ENCODE results near the gene PVR.
A peak's percentile ranks its signal among the peaks of the same experiment; 100 is the strongest.
"Not testable (repeated sequence)": the region's sequence is repeated elsewhere in the genome, so short reads cannot be mapped to it uniquely, and the experiment has no call there.

PVR gene

DNA sequence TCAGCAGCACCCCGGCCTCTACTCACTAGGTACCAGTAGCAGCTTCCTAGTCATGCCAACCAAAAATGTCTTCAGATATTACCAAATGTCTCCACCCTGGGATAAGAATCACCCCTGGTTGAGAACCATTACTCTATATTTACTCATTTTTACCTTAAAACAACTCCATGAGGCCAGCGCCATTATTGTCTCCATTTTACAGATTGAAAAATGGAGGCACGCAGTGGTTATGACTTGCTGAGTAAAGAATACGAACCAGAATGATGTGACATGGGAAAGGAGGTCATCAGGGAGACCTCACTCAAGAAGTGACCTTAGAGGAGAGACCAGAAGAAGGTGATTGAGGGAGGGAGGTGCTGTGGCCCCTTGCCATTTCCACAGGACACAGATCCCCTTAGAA is 29.8 kb downstream of the PVR start:
- DNase-seq (ENCODE audit: low read depth): no peak

DNA sequence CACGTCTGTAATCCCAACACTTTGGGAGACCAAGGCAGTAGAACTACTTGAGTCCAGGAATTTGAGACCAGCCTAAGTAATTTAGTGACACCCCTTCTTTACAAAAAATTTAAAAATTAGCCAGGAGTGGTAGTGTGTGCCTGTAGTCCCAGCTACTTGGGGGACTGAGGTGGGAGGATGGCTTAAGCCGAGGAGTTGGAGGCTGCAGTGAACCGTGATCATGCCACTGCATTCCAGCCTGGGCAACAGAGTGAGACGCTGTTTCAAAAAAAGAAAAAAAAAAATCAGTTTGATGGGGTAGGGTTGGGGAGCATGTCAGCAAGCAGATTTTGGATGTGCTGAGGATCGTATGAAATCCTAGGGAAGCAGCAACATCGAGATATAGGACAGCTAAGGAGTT is 31.8 kb downstream of the PVR start:
- no peak for DNase-seq (ENCODE audit: low read depth)

DNA sequence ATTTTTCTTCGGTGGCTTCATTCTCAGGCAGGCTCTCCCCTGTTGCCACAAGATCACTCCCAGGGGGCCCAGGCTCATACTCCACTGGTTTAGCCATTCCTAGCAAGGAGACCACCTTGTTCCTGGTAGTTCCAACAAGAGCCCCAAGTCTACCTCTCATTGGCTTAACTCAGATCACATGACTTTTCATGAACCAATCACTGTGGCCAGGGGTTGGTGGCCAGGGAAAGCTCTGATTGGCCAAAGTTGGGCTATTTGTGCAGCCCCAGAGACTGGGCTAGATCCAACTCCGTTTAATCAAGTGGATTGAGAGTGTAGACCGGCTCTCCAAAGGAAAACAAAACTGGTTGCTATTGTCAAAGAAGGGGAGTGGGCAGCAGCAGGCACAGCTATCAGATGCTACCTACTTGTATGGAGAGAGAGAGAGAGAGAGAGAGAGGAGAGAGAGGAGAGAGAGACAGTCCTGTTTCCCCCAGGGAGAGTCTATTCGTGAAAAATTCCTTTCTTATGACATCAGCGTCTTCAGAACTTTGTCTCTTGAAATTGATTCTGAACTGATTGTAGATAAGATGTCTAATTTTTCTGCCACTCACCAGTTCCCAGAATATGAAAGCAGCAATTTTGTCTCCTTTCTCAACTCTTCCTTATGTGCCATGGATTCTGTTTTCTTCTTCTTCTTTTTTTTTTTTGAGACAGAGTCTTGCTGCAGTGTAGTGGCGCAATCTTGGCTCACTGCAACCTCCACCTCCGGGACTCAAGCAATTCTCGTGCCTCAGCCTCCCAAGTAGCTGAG is 33.5 kb downstream of the PVR start:
- DNase-seq (ENCODE audit: low read depth): peak; percentile 83

DNA sequence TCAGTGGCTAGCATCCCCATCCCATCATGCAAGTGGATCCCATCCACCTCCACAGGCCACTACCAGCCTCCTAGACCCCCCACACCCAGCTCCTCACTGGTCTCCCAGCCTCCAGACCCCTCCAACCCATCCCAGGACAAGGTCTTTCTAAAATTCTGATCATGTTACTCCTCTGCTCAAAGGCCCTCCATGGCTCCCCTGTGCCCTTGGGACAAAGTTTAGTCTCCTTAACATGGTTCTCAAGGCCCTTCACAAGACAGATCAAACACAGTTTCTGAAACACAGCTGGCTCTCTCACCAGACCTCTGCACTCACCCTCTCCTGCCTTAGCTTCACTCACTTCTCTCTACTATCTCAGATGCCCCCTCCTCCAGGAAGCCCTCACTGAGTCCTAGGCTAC is 36.8 kb downstream of the PVR start:
- no peak for DNase-seq (ENCODE audit: low read depth)

DNA sequence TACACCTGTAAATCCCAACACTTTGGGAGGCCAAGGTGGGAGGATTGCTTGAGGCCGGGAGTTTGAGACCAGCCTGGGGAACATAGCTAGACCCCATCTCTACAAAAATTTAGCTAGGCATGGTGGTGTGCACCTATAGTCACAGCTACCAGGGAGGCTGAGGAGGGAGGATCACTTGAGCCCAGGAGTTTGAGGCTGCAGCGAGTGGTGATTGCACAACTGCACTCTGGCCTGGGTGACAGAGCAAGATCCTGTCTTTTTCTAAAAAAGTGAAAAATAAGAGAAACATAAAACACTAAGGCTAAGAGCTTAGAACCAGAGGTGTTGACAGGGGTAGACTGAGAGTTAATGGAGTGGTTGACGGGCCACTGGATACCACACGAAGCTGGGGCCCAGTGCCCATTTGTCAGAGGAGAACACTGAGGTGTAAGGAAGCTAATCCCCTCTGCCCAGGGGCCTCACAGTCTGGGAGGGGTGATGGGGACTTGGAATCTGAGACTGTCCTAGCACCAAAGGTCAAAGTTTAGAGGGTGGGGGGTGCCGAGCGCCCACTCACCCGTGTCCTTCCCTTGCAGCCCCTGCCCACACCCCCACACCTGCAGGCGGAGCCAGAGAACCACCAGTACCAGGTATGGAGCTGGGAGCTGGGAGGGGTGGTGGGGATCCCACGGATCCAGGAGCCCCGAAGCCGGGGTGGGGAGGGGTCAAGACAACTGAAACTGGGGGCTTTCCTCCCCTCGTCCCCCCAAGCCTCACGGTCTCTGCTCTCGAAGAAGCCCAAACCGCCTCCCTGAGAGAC is 38.5 kb downstream of the PVR start:
- no peak for DNase-seq (ENCODE audit: low read depth)

DNA sequence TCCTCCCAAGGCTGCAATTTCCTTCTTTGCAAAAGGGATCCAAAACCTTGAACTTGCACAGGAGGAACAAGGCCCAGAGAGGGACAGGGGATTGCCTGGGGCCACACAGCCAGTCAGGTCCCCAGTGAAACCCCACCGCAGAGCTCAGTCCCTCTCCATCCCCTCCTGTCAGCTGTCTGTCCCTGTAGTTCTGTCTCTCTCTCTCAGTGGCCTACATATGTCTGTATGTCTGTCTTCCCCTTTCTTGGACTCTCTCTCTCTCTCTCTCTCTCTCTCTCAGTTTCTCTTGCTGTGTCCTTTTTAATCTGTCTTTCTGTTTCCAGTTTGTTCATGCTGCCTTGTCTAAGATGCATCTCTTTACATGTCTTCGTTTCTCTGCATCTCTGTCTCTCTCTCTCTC is 39.1 kb downstream of the PVR start:
- no peak for DNase-seq (ENCODE audit: low read depth)

DNA sequence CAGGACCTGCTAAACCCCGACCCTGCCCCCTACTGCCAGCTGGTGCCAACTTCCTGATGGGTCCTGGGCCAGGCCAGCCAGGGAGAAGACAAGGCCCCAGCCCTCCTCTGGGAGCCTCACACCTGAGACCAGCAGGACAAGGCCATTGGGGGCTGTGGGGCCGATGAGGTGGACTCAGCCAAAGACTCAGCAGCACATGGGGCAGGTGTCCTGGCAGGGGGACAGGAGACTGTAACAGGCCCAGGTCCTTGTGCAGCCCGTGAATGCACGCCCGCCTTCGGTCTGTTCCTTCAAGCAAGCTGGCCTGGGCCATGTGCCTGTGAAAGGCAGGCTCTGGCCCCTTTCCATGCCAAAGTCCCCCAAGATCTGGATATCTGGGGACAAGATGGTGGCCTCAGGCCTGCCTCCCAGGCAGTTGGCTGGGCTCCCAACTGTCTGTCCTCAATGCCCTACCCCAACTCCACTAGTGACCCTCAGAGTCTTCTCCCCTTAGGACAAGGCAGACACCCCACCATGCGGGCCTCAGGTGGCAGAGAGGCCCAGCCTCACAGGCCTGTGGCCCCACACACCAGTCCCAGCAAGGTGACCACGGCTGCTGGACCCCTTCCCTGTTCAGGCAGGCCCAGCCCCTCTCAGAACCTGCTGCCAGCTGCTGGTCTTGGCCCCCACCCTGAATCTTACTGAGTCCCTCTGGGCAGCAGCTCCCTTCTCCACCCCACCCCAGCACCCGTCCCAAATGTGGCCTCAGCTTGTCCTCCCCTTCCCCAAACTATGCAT is 39.9 kb downstream of the PVR start:
- no peak for DNase-seq (ENCODE audit: low read depth)

DNA sequence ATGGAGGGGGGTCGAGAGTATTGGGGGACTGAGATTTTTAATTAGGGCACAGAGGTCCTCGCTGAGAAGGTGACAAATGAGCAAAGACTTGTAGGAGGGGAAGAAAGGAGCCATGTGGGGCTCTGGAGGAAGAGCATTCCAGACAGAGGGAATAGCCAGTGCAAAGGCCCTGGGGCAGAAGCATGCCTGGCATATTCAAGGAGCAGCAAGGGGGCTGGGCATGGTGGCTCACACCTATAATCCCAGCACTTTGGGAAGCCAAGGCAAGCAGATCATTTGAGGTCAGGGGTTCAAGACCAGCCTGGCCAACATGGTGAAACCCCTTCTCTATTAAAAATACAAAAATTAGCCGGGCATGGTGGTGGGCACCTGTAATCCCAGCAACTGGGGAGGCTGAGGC is 40.7 kb downstream of the PVR start:
- not testable (repeated sequence) for DNase-seq (ENCODE audit: low read depth)

DNA sequence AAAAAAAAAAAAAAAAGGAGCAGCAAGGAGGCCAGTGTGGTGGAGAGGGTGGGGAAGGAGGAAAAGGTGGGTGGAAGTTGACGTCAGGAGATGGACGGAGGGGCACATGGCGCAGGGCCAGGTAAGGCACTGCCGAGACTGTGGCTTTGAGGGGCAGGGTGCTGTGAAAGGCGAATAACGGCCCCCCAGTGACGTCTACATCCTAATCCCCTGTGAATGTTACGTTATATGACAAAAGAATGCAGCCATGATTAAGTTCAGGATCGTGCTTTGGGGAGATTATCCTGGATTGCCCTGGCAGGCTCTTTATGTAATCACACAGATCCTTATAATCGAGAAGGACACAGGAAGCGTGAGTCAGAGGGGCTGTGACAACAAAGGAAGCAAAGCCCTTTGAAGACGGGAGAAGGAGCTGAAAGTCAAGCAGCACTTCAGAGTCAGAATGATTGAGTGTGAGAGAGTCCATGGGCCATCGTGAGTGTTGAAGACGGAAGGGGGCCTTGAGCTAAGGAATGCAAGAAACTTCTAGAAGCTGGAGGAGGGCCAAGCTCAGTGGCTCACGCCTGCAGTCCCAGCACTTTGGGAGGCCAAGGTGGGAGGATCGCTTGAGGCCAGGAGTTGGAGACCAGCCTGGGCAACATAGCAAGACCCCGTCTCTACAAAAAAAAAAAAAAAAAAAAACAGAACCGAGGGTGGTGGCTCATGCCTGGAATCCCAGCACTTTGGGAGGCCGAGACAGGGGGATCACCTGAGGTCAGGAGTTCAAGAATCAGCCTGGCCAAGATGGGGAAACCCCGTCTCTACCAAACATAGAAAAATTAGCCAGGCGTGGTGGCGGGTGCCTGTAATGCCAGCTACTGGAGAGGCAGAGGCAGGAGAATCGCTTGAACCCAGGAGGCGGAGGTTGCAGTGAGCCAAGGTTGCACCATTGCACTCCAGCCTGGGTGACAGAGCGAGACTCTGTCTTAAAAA is 41.5 kb downstream of the PVR start:
- DNase-seq (ENCODE audit: low read depth): peak; percentile 92

DNA sequence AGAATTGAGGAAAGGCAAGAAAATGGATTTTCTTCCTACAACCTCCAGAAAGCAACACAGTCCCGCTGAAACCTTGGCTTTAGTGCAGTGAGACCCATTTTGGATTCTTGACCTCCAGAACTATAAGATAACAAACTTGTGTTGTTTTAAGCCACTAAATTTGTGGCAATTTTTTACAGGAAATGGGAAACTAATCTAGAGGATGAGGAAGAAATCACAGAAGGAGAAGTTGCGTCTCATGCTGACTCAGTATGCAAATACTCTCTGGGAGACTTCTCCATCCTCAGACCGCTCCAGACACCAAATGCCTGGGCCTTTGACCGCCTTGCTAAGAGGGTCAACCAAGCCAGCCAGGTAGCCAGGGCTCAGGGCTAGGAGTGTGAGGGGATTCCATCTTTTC is 42.2 kb downstream of the PVR start:
- DNase-seq (ENCODE audit: low read depth): peak; percentile 77

DNA sequence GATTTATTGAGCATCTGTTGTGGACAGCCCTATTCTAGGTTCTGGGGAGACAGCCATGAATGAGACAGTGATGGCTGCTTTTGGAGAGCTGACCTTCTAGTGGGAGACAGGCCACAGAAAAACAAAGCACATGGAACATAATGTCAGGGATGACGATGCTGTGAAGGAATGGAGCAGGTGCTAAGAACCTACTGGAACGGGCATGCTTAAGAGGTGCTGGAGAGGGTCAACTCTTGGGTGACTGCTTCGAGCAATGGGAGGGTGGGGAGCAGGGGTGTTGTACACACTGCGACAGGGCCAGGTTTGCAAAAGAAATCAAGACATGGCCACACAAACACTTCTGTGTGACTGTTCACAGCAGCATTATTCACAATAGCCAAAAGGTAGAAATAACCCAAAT is 43.2 kb downstream of the PVR start:
- DNase-seq (ENCODE audit: low read depth): no peak

DNA sequence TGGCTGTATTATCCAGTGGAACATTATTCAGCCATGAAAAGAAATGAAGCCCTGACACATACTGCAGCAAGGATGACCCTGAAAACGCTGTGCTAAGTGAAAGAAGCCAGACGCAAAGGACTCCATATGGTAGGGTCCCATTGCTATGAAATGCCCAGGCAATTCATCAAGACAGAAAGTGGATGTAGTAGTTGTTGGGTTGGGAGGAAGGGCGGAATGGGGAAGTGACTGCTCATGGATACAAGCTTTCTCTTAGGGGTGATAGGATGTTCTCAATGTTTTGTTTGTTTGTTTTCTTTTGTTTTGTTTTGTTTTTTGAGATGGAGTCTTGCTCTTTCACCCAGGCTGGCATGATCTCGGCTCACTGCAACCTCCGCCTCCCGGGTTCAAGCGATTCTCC is 44.2 kb downstream of the PVR start:
- DNase-seq (ENCODE audit: low read depth): no peak

DNA sequence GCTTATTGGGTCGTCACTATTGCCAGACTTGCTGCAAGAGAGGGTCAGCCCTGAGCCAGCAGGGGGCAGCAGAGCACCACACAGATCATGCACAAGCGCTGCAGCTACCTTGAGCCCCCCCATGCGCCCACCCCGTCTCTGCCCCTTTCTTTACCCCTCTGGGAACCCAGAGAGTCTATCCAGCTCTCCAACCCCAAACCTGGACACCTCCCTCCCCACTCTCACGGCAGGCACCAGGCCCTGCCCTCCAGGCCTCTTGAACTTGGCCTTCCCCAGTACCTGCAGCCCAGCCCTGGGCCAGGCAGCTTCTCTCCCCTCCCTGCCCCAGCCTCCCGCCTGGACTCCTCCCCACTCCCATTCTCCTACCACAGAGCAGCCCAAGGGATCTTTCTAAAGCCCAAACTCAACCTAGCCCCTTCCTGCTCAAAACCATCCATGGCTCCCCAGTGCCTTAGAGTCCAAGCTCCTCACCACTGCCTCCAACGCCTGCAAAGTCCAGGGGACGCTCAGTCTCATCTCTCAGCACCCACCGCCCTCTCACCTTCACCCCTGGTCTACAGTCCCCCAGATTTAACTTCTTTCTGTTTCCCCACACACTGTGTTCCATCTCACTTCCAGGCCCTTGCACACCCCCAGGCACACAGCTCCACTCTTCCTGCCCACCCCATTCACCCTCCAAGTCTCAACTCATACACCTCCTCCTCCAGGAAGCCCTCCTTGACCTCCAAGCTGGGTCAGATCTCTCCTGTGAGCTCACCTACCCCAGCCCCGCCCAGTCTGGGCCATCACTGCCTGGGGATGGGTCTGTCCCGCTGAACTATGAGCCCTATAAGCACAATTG is 45.8 kb downstream of the PVR start:
- peak; percentile 66 for DNase-seq (ENCODE audit: low read depth)

DNA sequence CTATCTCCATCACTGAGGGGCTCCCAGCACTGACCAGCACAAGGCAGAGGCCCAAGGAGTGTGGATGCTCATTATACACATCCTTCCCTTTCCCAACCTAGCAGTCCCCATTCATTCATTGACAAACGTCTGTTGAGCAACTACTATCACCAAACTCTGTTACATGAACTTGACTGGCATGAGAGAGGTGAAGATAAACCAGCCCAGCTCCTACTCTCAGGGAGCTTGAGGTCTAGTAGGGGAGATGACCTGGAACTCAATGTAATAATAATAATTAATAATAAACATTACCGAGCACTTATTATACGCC is 46.4 kb downstream of the PVR start:
- DNase-seq (ENCODE audit: low read depth): no peak

DNA sequence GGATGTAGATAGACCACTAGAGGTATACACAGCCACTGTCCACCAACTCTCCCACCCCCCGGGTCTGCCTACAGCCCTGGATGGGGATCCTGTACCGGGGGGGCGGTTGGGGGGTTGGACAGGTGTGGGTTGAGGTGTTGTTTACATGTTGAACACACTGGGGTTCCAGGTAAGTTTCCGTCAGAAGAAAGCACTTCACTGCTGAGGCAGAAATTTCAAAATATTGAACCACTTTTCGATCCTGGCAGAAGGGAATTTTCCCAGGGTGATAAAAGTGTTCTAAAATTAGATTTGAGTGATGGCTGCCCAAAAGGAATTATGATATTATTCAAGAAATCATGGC is 48.6 kb downstream of the PVR start:
- no peak for DNase-seq (ENCODE audit: low read depth)

DNA sequence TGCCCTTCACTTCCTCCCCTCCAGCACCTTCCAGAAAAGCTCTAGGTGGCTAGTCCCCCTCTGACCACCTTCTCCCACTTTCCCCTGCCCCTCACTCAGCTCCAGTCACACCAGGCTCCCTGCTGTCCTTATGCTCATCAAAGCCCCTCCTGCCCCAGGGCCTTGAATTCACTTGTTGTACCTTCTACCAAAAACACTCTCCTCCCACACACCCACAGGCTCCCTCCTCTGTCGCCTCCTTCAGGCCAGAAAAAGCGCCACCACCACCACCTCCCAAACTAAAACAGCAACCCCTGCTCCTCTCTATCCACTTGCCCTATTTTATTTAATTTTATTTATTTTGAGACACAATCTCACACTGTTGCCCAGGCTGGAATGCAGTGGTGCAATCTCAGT is 50.5 kb downstream of the PVR start:
- peak; percentile 24 for DNase-seq (ENCODE audit: low read depth)

DNA sequence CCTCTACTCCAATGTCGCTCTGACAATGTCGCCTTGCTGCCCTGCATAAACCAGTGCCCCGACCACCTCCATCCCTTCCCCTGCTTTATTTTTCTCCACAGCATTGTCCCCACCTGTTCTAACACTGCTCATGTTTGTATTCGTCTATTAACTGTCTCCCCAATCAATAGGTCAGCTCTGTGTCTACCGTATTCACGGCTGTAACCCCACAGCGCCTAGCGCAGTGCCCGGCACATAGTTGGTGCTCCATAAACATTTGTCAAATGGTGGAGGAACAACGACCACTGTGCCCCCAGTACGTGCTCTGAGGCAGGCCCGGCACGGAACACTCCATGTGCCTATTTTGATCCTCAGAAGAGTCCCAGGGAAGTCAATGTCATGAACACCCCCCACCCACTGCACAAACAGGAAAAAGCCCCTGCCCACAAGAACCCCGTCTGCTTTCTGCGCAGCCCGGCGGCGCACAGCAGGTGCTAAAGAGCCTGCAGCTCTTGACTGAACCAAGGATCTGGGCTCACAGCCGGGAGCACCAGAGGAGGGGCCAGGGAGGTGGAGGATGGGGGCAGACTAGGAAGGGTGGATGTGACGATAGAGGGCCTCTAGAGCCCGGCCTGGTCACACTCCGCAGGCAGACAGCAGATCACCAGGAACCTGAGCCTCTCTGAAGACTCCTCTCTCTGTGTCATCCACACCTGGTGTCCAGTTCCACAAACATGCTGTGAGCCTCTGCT is 53.4 kb downstream of the PVR start:
- no peak for DNase-seq (ENCODE audit: low read depth)

DNA sequence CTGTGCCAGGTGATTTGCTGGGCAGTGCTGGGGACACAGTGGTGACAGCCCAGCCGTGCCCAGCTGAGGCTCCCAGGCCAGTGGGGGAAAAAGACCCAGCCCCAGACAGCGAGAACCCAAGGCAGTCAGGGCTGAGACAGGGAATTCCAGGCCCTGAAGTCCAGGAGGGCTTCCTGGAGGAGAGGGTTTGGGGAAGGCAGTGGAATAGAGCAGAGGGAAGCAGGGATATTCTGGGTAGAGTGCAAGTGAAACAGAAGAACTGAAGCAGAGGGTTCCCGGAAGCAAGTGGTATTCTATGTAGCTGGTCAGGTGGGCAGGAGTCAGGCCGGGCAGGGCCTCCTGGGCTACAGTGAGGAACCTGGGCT is 53.9 kb downstream of the PVR start:
- DNase-seq (ENCODE audit: low read depth): no peak

DNA sequence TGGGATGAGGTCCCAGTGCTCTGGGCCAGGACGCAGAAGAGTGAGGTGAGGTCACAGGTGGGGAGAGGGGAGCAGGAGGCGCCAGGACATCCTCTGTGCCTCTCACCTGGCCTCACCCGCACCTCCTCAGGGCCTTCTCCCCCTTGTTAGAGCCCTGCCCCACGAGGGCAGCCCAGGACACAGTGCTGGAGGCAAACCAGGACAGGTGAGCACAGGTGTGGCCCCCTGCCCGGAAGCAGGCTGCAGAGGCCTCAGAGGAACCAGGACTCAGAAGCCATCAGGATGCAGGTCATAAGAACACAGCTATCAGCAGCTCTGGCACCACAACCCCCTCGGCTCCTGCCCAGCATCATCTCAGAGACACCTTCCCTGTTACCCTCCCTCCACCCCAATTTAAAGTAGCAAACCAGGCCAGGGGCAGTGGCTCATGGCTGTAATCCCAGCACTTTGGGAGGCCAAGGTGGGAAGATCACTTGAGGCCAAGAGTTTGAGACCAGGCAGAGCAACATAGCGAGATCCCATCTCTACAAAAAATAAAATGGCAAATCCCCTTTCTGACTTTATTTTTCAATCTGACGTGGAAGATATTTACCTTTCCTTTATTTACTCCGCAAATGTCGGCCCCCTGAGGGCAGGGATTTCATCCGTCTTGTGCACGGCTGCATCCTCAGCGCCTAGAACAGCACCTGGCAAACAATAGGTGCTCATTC is 54.9 kb downstream of the PVR start, which contains the start of gene CEACAM16:
Gene CEACAM16 (plus strand): TSS at position 660 of the 710 bp plus-strand sequence. CDS start 2,306 bp downstream, outside the sequence.
- no peak for DNase-seq (ENCODE audit: low read depth)

DNA sequence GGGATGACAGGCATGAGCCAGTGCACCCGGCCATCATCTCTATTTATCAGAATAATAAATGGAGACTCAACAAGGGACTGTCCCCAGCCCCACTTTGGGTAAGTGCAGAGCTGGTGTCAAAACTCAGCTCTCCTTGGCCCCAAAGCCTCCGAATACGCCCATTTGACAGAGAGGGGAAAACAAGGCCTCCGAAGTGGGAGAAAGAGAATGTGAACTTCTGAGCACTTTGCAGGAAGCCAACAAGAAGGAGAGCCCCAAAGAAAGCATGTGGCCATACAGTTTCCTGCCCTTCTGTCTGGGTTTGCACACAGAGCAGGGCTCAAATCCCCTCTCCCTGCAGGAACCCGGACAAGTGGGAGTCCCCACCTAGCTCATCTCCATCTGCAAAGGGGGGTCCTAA is 56.8 kb downstream of the PVR start:
- DNase-seq (ENCODE audit: low read depth): no peak
